Muscle of back (tissue), 13 donors: Measurements from ENCODE around the gene TMEM47. TPM values are rescaled to one million over a fixed set of nuclear protein-coding genes. Genes with fewer than 3 reads are reported as not detected.
A peak's percentile ranks its signal among the peaks of the same experiment; 100 is the strongest.

Experiments
- DNase-seq, 3 donors: peaks; one replicate each; pipeline versions ENCODE4 v3.0.0 to v3.0.0-alpha.2; 2013
- long read RNA-seq, 9 donors: transcript quantifications; one replicate each; lab custom pipeline, GENCODE V29; 2026
- polyA plus RNA-seq, 10 donors: library from polyadenylated mRNA; unstranded; fragments of 120-200 nt; gene quantifications; one replicate each; pipeline ENCODE4 v1.2.1, GENCODE V29; 2013; ENCODE audit not compliant: insufficient read length in 10 of 10

Gene TMEM47
- polyA plus RNA-seq = 100 to 1,000 TPM in 3 of 10 donors, 10 to 100 TPM in 7; 54.9 to 107 (median 85.6) TPM
- long read RNA-seq, donor 1, full-length matches to known transcripts = 29 of 29 reads
- long read RNA-seq, donor 1, partial matches to known transcripts = 0 of 29 reads
- long read RNA-seq, donor 1, other reads (novel, unspliced or antisense) = 0 of 29 reads
- long read RNA-seq, donor 2, full-length matches to known transcripts = 15 of 15 reads
- long read RNA-seq, donor 2, partial matches to known transcripts = 0 of 15 reads
- long read RNA-seq, donor 2, other reads (novel, unspliced or antisense) = 0 of 15 reads
- long read RNA-seq, donor 3 = 0 reads
- long read RNA-seq, donor 4, full-length matches to known transcripts = 15 of 15 reads
- long read RNA-seq, donor 4, partial matches to known transcripts = 0 of 15 reads
- long read RNA-seq, donor 4, other reads (novel, unspliced or antisense) = 0 of 15 reads
- long read RNA-seq, donor 5, full-length matches to known transcripts = 24 of 24 reads
- long read RNA-seq, donor 5, partial matches to known transcripts = 0 of 24 reads
- long read RNA-seq, donor 5, other reads (novel, unspliced or antisense) = 0 of 24 reads
- long read RNA-seq, donor 6, full-length matches to known transcripts = 23 of 23 reads
- long read RNA-seq, donor 6, partial matches to known transcripts = 0 of 23 reads
- long read RNA-seq, donor 6, other reads (novel, unspliced or antisense) = 0 of 23 reads
- long read RNA-seq, donor 7, full-length matches to known transcripts = 12 of 12 reads
- long read RNA-seq, donor 7, partial matches to known transcripts = 0 of 12 reads
- long read RNA-seq, donor 7, other reads (novel, unspliced or antisense) = 0 of 12 reads
- long read RNA-seq, donor 8, full-length matches to known transcripts = 6 of 6 reads
- long read RNA-seq, donor 8, partial matches to known transcripts = 0 of 6 reads
- long read RNA-seq, donor 8, other reads (novel, unspliced or antisense) = 0 of 6 reads
- long read RNA-seq, donor 9 = 0 reads

DNA sequence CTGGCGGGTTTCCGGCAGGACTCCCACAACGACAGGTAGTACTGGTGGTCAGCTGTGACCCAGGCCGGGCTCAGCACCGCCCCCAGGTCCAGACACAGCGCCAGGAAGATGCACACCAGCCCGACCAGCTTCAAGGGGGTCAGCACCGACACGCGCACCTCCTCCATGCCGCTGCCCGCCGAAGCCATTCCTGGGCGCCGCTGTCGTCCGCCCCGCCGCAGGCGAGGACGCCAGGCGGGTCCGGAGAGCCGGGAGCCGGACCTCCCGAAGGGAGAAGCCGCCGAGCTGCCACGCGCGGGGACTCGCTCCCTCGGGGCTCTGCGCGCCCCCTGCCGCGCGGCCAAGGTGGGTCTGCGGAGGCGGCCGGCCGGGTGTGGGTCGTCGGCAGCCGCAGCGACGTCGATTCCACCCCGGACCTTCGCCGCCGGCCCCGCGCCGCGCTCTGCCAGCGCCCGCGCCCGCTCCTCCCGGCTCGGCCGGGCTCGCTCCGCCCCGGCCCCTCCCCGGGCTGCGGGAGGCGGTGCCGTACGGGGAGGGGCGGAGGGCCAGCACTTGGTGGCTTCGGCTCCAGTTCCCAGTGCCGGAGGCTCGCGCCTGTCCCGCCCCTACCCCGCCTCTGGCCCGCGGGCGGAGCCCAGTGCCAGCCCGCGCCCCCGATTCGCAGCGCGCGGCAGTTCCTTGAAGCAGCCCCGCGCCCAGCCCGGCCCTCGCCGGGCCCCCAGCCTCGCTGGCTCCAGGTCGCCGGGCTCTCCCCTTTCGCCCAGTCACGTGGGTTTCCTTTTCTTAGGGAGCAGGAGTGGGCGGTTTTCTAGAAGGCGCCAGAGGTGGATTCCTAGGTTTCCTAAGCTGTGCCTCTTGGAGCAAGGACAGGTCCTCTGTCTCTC, at the start of gene TMEM47:
TSS of gene TMEM47 (minus strand) at position 444 of the 884 bp plus-strand sequence. CDS start at position 188, 256 bp downstream.
- DNase-seq = peak; percentile 74 to 84 (median 76)

DNA sequence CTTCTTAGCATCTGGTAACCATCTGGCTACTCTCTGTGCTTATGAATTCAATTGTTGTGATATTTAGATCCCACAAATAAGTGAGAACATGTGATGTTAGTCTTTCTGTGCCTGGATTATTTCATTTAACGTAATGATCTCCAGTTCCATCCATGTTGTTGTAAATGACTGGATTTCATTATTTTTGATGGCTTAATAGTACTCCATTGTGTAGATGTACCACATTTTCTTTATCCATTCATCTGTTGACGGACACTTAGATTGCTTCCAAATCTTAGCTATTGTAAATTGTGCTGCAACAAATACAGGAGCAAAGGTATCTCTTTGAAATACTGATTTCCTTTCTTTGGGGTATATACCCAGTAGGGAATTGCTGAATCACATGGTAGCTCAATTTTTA, 30.0 kb upstream of the TMEM47 start:
- no peak for DNase-seq

DNA sequence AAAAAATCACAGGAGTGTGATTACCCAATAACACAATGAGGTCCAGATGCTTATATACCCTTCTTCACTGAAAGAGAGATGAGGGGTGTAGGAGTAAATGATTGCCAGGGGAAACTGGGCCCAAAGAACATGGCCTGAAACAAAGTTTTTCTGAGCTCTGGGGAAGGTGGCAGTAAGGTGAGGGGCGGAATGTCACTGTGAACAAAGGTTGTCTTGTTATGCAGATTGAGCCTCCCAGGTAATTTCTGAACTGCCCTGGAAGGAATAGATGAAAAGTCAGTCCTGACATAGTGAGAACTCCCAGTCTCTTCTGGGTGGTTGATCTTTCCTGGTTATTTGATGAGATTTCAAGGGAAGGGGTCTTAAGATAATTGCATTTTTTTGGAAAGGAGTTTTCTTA, 2.5 kb upstream of the TMEM47 start:
- no peak for DNase-seq

DNA sequence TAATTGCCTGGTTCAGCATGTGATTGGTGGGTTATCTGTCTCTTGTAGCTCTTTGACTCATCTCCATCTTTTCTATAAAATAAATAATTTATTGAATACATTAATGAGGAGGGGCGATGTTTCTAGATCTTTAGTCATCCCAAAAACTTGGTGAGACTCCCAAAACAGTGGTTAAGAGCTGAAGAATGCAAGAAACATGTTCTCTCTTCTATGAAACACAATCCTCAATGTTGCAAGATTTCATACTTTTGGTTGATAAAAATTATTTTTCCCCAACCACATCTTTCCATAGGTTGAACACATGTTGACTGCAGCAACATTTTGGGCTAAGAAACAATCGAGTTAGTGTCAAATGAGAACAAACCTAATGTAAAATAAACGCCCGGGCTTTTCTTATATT, 1.2 kb upstream of the TMEM47 start:
- no peak for DNase-seq

DNA sequence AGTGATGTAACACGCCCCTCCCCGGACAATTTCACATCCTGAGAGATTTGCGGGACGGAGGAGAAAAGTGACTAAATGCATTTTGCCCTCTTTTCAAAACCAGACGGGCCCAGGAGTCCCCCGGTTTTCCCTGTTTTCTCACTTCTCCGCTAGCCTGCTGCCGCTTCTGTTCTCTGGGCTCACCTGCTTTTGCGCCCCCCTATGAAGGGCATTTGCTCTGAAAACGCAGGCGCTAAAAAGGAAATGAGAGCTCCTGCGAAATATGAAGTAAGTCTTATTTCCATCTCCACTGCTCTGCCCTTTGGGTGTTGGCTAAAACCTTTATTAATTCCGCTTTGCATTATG, 613 bp upstream of the TMEM47 start:
- no peak for DNase-seq

DNA sequence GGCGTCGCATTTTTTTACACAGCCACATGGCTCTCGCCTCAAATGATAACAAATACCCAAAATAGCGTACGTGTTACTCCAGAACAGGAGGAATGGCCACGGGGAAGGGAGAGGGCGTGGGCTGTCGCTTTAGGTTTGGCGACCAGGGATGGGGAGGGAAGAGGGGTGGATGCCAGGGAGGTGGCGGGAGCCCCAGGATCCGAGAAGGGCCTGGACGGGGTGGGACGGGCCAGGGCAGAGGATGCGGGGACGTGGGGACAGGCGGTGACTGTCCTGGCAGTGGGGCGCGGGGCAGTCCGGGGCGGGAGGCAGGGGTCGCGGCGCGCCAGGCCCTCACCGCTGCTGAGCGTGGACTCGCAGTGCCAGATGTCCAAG, 631 bp downstream of the TMEM47 start:
- peak in 2 of 3 donors; percentile 18 to 56 for DNase-seq

DNA sequence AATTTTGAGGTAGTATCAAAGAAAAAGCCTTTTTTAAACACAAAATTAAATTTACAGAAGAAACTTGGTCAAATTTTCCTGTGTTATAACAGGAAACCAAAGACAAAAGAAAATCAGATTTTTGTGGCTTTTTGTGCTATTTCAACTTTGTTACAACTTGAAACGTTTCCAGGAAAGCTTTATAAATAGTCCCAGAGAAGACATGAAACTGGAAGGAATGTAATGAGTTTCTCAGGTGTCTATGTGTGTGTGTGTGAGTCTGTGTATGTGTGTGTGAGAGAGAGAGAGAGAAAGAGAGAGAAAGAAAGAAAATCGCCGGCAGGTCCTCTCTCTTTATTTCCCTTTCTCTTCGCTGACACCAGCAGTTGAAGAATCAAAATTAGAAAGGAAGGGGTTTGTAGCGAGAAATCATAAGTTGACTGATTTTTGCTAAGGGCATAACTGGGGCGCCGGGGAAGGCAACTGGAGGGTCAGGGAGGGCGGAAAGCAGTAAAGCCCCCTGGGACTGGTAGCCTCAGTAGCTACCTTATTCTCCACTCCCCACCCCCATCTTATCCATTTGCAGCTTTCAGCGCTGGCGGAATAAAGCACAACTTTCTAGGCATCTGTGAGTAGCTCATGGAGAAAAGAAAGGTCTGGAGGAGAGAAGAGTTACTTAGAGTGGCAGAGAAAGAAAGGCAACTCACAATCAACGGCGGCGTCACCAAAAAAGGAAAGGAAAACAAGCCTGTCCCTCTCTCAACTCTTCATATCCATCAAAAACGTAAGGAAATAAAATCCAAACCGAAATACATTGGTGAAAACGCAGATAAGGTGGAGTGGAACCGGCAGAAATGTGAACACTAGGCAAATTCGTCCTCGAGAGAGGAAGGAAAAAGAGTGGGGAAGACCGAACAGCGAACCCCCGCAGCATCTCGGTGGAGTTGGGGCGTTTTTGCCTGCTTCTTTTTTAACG, 1.3 kb downstream of the TMEM47 start:
- peak in 2 of 3 donors; percentile 22 to 59 for DNase-seq

DNA sequence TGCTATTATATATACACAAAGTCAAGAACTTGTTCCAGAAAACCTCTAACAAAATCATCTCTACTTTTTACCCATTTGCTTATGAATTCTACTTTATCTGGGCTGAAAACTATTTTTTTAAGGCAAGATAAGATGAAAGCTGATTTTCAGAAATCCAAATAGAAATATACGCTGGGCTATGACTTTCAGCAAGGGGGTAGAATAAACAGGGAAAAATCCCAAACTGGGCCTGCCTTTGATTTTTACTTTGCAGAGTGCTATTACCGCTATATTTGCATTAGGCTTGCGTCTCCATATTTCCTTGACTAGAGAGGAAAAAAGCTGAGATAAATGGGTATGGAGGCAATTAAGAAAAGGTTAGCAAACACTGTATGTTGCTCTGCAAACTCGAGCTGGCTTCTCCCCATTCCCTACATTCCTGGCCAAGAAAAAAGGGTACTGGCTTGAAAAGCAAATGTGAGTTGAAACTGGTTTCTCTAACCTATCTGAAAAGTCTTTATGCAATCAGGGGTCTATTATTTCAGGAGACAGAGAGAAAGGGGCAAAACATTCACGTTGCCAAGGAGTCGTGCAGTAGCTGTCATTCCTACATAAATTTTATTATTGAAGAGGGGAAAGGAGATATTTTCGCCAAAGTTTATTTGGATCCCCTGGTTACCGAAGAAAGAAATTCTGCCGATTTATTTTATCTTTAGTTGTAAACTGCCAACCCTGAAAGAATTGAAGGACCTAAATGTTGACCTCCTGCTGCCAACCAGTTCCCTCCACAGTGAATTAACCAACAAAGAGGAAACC, 2.2 kb downstream of the TMEM47 start:
- DNase-seq = peak in 1 of 3 donors; percentile 46

DNA sequence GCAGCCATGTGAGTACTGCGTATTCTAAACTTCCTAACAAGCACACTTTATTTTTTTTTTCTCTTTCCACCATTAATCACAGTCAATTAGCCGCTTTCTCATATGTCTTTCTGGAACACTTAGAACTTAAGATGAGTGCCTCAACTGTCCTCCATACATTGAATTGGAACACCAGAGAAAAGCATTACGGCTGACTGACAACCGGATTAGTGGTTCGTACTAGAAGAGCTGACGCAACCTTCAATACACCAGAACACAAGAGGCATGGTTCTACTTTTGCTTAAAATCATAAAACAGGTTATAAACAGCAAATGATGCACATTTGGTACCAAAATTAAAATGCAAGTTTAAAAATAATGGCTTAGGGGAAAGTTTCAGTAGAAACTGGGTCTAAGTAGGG, 3.3 kb downstream of the TMEM47 start:
- DNase-seq = no peak

DNA sequence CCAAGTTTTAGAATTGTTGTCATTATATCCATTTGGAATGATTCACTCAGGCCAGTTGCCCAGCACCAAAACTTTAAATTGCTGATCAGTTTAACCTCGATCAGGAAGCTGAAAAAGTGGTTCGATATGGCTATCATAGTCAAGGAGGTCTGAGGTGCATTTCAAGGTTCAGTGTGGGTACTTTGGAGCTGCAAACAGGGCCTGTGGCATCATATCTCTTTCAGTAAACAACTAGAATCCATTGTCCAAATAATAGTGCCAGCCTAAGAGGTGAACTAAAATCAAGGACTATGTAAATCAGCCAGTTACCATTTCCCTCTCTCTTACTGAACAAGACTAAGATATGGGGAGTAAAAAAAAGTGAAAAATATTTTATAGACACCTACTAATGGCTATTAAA, 14.2 kb downstream of the TMEM47 start:
- DNase-seq = no peak

DNA sequence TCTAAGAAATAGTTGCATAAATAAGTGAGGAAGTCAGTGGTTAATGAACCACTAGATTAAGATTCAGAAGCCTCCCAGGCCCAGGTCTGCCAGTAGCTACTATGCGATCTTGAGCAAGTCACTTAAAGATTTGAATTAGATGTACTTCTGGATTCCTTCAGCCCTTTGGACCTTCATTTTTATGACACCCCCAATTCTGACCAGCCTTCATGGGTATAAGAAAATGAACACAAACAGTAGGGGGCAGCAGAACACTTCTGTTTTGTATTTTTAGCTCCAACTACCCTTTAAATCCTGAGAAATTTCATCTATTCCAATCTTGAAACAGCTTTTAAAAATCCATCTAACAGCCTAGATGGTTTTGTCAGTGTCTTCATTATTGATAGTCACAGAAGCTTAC, 19.0 kb downstream of the TMEM47 start:
- DNase-seq = peak in 1 of 3 donors; percentile 27

DNA sequence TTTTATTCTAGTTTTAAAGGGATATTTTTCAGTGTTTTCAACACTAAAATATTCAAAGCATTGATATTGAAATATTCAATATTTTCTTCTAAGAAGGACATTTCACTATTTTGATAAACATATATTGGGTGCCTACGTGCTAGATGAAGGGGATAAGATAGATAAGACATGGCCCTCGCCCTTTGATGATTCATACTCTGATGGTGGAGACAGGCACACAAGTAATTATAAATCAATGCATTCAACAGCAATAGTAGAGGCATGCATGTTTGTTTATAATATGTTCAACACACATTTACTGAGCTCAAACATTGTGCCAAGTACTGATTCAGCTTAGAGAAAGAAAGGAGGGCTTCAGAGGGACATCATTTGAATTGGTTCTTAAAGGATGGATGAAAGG, 22.7 kb downstream of the TMEM47 start:
- DNase-seq = no peak

DNA sequence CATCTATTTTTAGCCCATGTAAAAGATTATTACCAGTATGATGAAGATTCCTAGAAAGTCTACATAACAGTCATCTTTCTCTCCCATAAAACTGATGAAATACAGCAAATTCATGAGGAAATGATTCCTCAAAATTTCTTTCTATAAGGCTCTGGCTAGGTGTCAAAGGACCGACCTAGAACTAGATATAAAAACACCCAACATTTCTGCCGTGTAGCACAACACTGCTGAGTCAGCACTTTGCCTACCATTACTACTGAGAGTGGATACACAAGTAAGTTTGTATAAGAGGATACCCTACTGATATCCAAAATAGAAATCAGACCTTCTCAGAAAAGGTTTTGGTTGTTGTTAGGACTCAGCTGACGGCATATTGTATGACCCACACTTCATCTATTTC, 24.7 kb downstream of the TMEM47 start:
- DNase-seq = no peak

DNA sequence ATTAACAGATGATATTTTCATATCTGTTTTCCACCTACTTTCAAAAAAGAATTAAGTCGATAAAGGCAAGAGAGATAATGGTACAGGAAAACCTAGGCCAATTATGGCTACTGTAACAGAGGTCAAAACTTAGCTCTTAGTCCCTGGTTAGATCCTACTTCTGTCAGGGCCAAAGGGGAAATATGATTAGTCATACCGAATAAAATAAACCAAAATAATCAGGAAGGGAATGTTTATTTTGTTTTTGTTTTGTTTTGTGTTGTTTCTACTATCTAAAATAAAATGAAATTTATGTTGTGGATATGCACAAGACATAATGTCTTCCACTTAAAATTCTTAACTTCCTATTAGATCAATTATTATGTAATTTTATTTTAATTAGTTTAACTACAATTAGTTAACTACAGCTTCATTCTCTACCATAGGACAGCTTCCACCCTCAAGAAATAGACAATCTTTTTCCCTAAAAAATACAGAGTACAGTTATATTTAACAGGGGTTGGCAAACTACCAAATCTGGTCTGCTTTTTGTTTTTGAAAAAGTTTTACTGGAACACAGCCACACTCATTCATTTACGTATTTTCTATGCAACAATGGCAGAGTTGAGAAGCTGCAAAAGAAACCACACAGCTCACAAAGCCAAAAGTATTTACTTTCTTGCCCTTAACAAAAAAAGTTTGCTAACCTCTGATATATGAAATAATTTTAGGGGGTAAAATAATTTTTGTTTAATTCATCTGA, 25.4 kb downstream of the TMEM47 start:
- DNase-seq = peak in 2 of 3 donors; percentile 54 to 70

DNA sequence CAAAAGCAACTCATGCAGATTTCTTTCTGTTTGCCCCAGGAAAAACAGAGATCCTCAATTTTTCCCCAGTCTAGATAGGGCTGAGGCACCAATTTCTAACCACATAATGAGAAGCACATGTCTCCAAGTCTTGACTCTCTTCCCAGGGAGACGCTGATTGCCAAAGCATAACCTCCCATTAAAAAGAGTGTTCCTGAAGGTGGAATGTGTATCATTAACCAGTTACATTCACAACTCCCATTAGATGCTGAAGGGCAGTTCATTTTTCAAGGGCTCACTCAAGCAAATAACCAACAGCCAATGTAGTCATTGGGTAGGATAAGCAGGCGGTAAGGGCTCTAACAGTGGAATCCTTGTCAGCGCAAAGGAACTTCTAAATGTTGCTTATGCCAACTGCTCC, 27.5 kb downstream of the TMEM47 start:
- peak; percentile 36 to 56 (median 47) for DNase-seq

DNA sequence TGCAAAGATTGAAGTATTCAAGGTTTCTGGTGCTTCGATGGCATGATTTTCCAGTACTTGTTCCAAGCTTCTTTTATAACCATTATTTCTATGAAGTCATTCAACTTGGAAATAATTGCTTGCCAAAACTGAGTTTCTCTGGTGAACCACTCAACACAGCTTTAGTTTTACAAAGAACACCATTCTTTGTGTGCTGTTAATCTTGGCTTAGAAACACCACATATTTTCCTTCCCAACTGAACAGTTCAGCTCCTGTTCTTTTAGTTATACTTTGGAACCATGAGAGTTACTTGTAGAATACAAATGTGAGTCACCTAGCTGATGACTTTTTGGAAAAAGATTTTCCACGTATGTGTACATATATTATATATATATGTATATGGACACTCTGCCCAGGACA, 32.7 kb downstream of the TMEM47 start:
- peak in 2 of 3 donors; percentile 23 to 39 for DNase-seq

DNA sequence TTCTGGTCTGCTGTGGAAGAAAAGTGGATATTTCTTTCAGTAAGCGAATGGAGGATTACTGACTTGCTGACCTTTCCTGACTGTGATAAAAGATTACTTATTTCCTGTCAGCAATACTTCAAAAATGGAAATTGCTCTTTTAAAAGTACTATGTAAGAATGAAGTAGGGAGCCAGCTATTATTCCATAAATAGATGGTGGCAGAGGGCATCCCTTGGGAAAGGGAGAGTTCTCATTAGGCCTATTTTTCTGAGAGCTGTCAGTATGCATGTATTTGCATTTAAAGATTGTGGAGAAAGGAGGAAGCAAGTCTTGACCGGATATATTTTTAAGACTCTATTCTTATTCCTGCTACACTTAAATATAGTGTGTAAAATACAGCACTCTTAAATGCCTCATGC, 37.2 kb downstream of the TMEM47 start:
- DNase-seq = no peak

DNA sequence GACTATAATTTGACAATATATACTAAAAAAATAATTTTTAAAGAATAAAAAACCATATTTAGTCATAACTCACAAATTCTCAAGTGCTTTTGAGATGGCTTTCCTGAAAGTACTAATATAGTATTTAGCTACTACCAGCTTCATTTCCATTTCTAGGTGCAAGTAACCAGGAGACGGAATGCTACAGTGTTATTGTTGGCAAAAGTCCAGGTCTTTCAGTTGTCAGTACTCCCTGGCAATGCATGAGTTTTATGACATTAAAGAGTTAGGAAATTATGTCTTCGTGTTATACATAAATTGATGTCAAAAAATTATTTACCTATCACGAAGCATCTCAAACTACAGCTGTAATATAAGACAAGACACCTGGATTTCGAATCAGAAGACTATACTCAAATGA, 45.0 kb downstream of the TMEM47 start:
- no peak for DNase-seq

DNA sequence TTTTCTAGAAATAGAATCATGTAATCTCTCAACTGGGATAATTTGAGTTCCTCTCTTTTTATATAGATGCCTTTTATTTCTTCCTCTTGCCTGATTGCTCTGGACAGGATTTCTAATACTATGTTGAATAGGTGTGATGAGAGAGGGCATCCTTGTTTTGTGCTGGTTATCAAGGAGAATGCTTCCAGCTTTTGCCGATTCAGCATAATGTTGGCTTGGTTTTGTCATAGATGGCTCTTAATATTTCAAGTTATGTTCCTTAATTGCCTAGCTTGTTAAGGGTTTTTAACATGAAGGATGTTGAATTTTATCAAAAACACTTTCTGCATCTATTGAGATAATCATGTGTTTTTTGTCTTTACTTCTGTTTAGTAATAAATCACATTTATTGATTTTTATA, 58.7 kb downstream of the TMEM47 start:
- no peak for DNase-seq
